NB4 (cell line): ENCODE results near the gene SLC16A3.

Experiments used
- CTCF ChIP-seq: IDR thresholded peaks from one replicate; pipeline ENCODE4 v1.5.1; 2012; ENCODE audit warnings: low read depth, low read length
- MAX ChIP-seq: IDR thresholded peaks from 2 replicates; pipeline ENCODE4 v1.6.1; 2011; ENCODE audit warnings: low read depth, low read length
- MYC ChIP-seq: IDR thresholded peaks from 2 replicates; pipeline ENCODE4 v1.6.1; 2011; ENCODE audit warnings: low read depth, low read length
- POLR2A ChIP-seq: IDR thresholded peaks from 2 replicates; pipeline ENCODE4 v1.6.1; 2011; ENCODE audit warnings: mild to moderate bottlenecking; ENCODE audit not compliant: insufficient read length; ENCODE audit errors: extremely low read depth

- TF ChIP-seq CTCF (no peak), POLR2A (no peak), MAX (no peak), MYC (no peak)
Observed at GRCh38 chr17:82256242-82256885, 27.5 kb downstream of the SLC16A3 start.
